Measurements from ENCODE around the gene HNRNPL. TPM values are rescaled to one million over a fixed set of nuclear protein-coding genes. Genes with fewer than 3 reads are reported as not detected.
A peak's percentile ranks its signal among the peaks of the same experiment; 100 is the strongest.

Gene HNRNPL
- total and polyA plus RNA-seq, 4 experiments from 2014 or later = 15.2 to 351 (median 202) TPM

- POLR2A ChIA-PET (ENCODE audit: partially characterized antibody) = interaction anchor here (0.7 to 5.6 kb wide), 8 partner anchors 9 to 52 kb away, joined by 3 to 52 read pairs (median 8); partner anchors contain the start of genes ECH1, HNRNPL and RINL
- DNase-seq = no peak
- H3K4me3 ChIP-seq (ENCODE audit: low read length in 2 of 2) = no peak overlapping the region
- Mint-ChIP-seq H3K36me3 (peaks cover 69 to 89% of the 10 kb centered on the region in 2 donors), H3K9me3 (peaks cover 0 to 12% (median 0%) of the 10 kb centered on the region in 8 donors), H3K4me3 (peak overlapping the region in 1 of 8 donors; percentile 54), H3K4me1 (peaks cover 30 to 60% (median 49%) of the 10 kb centered on the region in 4 donors), H3K27ac (peak overlapping the region in 5 of 7 donors; percentile 55 to 99 (median 57)), H3K27me3 (peaks cover 0 to 1% of the 10 kb centered on the region in 2 donors)
- CTCF ChIA-PET (ENCODE audit: partially characterized antibody) = interaction anchor here (0.9 to 2.0 kb wide), 3 partner anchors 9 to 437 kb away, joined by 3 to 10 read pairs (median 4); partner anchors contain the start of genes ECH1, FAM98C and RINL
- peaks cover 81% of the 10 kb centered on the region for H3K36me3 ChIP-seq (ENCODE audit: insufficient read depth, low read length)
- no peaks in the 10 kb centered on the region for H3K27me3 ChIP-seq (ENCODE audit: insufficient read depth, low read length)
- H3K9me3 ChIP-seq (ENCODE audit: control insufficient read depth in 1 of 2, low read length in 2 of 2) = no peaks in the 10 kb centered on the region
- peaks cover 58% of the 10 kb centered on the region for H3K4me1 ChIP-seq (ENCODE audit: insufficient read depth, low read length)
- H3K27ac ChIP-seq (ENCODE audit: low read depth, low read length) = no peak overlapping the region
- intact Hi-C loops (cut with micrococcal nuclease) = no loop called here
Observed at GRCh38 chr19:38839816-38840582, 9.8 kb downstream of the HNRNPL start.

- Histone ChIP-seq H3K27ac (ENCODE audit: low read depth, low read length) (no peak overlapping the region), H3K36me3 (ENCODE audit: insufficient read depth, low read length) (peaks cover 72% of the 10 kb centered on the region), H3K4me3 (ENCODE audit: low read length in 2 of 2) (no peak overlapping the region), H3K27me3 (ENCODE audit: insufficient read depth, low read length) (no peaks in the 10 kb centered on the region), H3K4me1 (ENCODE audit: insufficient read depth, low read length) (peaks cover 50% of the 10 kb centered on the region), H3K9me3 (ENCODE audit: control insufficient read depth in 1 of 2, low read length in 2 of 2) (no peaks in the 10 kb centered on the region)
- peak overlapping the region in 1 of 8 donors; percentile 49 for H3K4me3 Mint-ChIP-seq
- intact Hi-C loops (cut with micrococcal nuclease) = no loop called here
- peaks cover 0 to 1% of the 10 kb centered on the region in 2 donors for H3K27me3 Mint-ChIP-seq
- DNase-seq = no peak
- H3K36me3 Mint-ChIP-seq = peaks cover 64 to 83% of the 10 kb centered on the region in 2 donors
- H3K27ac Mint-ChIP-seq = peak overlapping the region in 6 of 7 donors; percentile 66 to 86 (median 78)
- ChIA-PET POLR2A (ENCODE audit: partially characterized antibody) (interaction anchor here (0.6 to 5.6 kb wide), 6 partner anchors 10 to 70 kb away, joined by 3 to 40 read pairs (median 8); partner anchors contain the start of genes HNRNPL and RINL), CTCF (ENCODE audit: partially characterized antibody) (interaction anchor here (1.1 to 2.0 kb wide), 2 partner anchors 8 to 39 kb away, joined by 4 to 10 read pairs; partner anchors contain the start of genes ECH1 and RINL)
- peaks cover 0 to 14% (median 0%) of the 10 kb centered on the region in 8 donors for H3K9me3 Mint-ChIP-seq
- peaks cover 27 to 53% (median 44%) of the 10 kb centered on the region in 4 donors for H3K4me1 Mint-ChIP-seq
Observed at GRCh38 chr19:38838986-38839761, 10.6 kb downstream of the HNRNPL start.

- peak in 1 of 5 donors; percentile 56 for DNase-seq
- no peak overlapping the region for H3K27ac ChIP-seq (ENCODE audit: low read depth, low read length)
- peak overlapping the region in 1 of 8 donors; percentile 15 for H3K4me3 Mint-ChIP-seq
Observed at GRCh38 chr19:38838208-38838985, 11.4 kb downstream of the HNRNPL start.

GRCh38 chr19:38837656-38838121, 12.1 kb downstream of the HNRNPL start:
- peak overlapping the region in 1 of 8 donors; percentile 1 for H3K4me3 Mint-ChIP-seq
- Histone ChIP-seq H3K27me3 (ENCODE audit: insufficient read depth, low read length) (no peaks in the 10 kb centered on the region), H3K27ac (ENCODE audit: low read depth, low read length) (no peak overlapping the region), H3K36me3 (ENCODE audit: insufficient read depth, low read length) (peaks cover 58% of the 10 kb centered on the region), H3K4me3 (ENCODE audit: low read length in 2 of 2) (no peak overlapping the region), H3K4me1 (ENCODE audit: insufficient read depth, low read length) (peaks cover 35% of the 10 kb centered on the region), H3K9me3 (ENCODE audit: control insufficient read depth in 1 of 2, low read length in 2 of 2) (no peaks in the 10 kb centered on the region)
- peak overlapping the region in 3 of 7 donors; percentile 55 to 83 (median 75) for H3K27ac Mint-ChIP-seq
- POLR2A ChIA-PET (ENCODE audit: partially characterized antibody) = interaction anchor here (1.1 to 5.6 kb wide), 6 partner anchors 11 to 113 kb away, joined by 3 to 40 read pairs (median 8); partner anchors contain the start of genes HNRNPL and NFKBIB
- intact Hi-C loops (cut with micrococcal nuclease) = no loop called here
- CTCF ChIA-PET (ENCODE audit: partially characterized antibody) = interaction anchor here (1.1 to 1.4 kb wide), 2 partner anchors 24 to 31 kb away, joined by 3 read pairs; no protein-coding TSS in a partner anchor
- peaks cover 14 to 41% (median 31%) of the 10 kb centered on the region in 4 donors for H3K4me1 Mint-ChIP-seq
- H3K27me3 Mint-ChIP-seq = peaks cover 0 to 1% of the 10 kb centered on the region in 2 donors
- DNase-seq = no peak
- H3K9me3 Mint-ChIP-seq = peaks cover 0 to 14% (median 0%) of the 10 kb centered on the region in 8 donors
- peaks cover 50 to 68% of the 10 kb centered on the region in 2 donors for H3K36me3 Mint-ChIP-seq

More at GRCh38 chr19:38838208-38838985, 11.4 kb downstream of the HNRNPL start:
- H3K9me3 Mint-ChIP-seq = peaks cover 0 to 14% (median 0%) of the 10 kb centered on the region in 8 donors
- ChIA-PET CTCF (ENCODE audit: partially characterized antibody) (interaction anchor here (1.4 kb wide), 1 partner anchor 31 kb away, joined by 3 read pairs; no protein-coding TSS in a partner anchor), POLR2A (ENCODE audit: partially characterized antibody) (interaction anchor here (0.6 to 5.6 kb wide), 8 partner anchors 11 to 114 kb away, joined by 3 to 40 read pairs (median 4); partner anchors contain the start of genes HNRNPL, NFKBIB and RINL)
- H3K36me3 Mint-ChIP-seq = peaks cover 57 to 75% of the 10 kb centered on the region in 2 donors
- H3K4me3 ChIP-seq (ENCODE audit: low read length in 2 of 2) = no peak overlapping the region
- peak overlapping the region in 5 of 7 donors; percentile 29 to 86 (median 80) for H3K27ac Mint-ChIP-seq
- intact Hi-C loops (cut with micrococcal nuclease) = no loop called here
- peaks cover 0 to 1% of the 10 kb centered on the region in 2 donors for H3K27me3 Mint-ChIP-seq
- no peaks in the 10 kb centered on the region for H3K9me3 ChIP-seq (ENCODE audit: control insufficient read depth in 1 of 2, low read length in 2 of 2)
- peaks cover 65% of the 10 kb centered on the region for H3K36me3 ChIP-seq (ENCODE audit: insufficient read depth, low read length)
- no peaks in the 10 kb centered on the region for H3K27me3 ChIP-seq (ENCODE audit: insufficient read depth, low read length)
- H3K4me1 ChIP-seq (ENCODE audit: insufficient read depth, low read length) = peaks cover 42% of the 10 kb centered on the region
- peaks cover 21 to 45% (median 37%) of the 10 kb centered on the region in 4 donors for H3K4me1 Mint-ChIP-seq

- H3K4me1 ChIP-seq (ENCODE audit: insufficient read depth, low read length) = peaks cover 34% of the 10 kb centered on the region
- Mint-ChIP-seq H3K27ac (peak overlapping the region in 3 of 7 donors; percentile 72 to 83 (median 75)), H3K4me3 (no peak overlapping the region), H3K4me1 (peaks cover 10 to 39% (median 27%) of the 10 kb centered on the region in 4 donors), H3K27me3 (no peaks in the 10 kb centered on the region), H3K9me3 (peaks cover 0 to 14% (median 0%) of the 10 kb centered on the region in 8 donors), H3K36me3 (peaks cover 44 to 62% of the 10 kb centered on the region in 2 donors)
- H3K27me3 ChIP-seq (ENCODE audit: insufficient read depth, low read length) = no peaks in the 10 kb centered on the region
- no peak overlapping the region for H3K4me3 ChIP-seq (ENCODE audit: low read length in 2 of 2)
- intact Hi-C loops (cut with micrococcal nuclease) = no loop called here
- no peaks in the 10 kb centered on the region for H3K9me3 ChIP-seq (ENCODE audit: control insufficient read depth in 1 of 2, low read length in 2 of 2)
- POLR2A ChIA-PET (ENCODE audit: partially characterized antibody) = interaction anchor here (1.1 to 5.6 kb wide), 6 partner anchors 12 to 113 kb away, joined by 3 to 40 read pairs (median 8); partner anchors contain the start of genes HNRNPL and NFKBIB
- CTCF ChIA-PET (ENCODE audit: partially characterized antibody) = interaction anchor here (1.1 to 1.4 kb wide), 2 partner anchors 24 to 32 kb away, joined by 3 read pairs; no protein-coding TSS in a partner anchor
- DNase-seq = no peak
- peaks cover 56% of the 10 kb centered on the region for H3K36me3 ChIP-seq (ENCODE audit: insufficient read depth, low read length)
- H3K27ac ChIP-seq (ENCODE audit: low read depth, low read length) = no peak overlapping the region
Observed at GRCh38 chr19:38836983-38837626, 12.7 kb downstream of the HNRNPL start.

Measured in CD4-positive, alpha-beta memory T cell (primary cell).